Measurements from ENCODE around the gene ZER1. TPM values are rescaled to one million over a fixed set of nuclear protein-coding genes. Genes with fewer than 3 reads are reported as not detected.
A peak's percentile ranks its signal among the peaks of the same experiment; 100 is the strongest.

The ZER1 gene
- total and polyA plus RNA-seq, 2 of the 8 experiments (the other 6 are each of a cell fraction or from before 2014, with no cell fraction given): 20.5 to 26.6 TPM

DNA sequence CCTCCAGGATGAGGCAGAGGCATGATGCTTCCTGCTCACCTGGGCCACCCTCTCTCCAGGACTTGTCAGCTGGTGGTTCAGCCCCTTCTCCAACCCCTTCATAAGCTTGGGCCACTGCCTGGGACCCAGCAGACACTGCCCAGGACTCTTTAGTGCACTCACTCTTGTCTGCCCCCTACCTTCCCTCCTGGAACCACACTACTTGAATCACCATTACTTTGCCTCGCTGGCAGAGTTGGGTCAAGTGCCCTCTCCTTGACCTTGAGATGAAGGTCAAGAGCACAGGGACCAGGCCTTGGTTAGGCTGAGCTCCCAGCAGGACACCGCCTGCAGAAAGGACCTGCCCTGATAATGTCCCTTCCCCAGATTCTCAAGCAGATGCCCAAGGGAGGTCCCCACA, 38.1 kb upstream of the ZER1 start:
- H2AFZ ChIP-seq (ENCODE audit: low read length): no peak overlapping the region
- H3K36me3 ChIP-seq (ENCODE audit: control insufficient read depth in 2 of 4, insufficient read depth in 4 of 4, low read length in 3 of 4): peaks cover 2 to 10% (median 6%) of the 10 kb centered on the region in 4 experiments; a peak in 6 of 8 replicates
- H3K4me3 ChIP-seq (ENCODE audit: extremely low read depth in 1 of 4, insufficient read depth in 2 of 4, low read depth in 3 of 4, low read length in 4 of 4): no peak overlapping the region
- H3K79me1 ChIP-seq (ENCODE audit: low read depth, low read length): no peaks in the 10 kb centered on the region
- H4K8ac ChIP-seq (ENCODE audit: extremely low read depth, insufficient read depth, low read length): no peak overlapping the region
- no peaks in the 10 kb centered on the region for H3K23me2 ChIP-seq (ENCODE audit: low read depth, low read length)
- H2BK20ac ChIP-seq (ENCODE audit: low read length): no peak overlapping the region
- no peak overlapping the region for H2AK5ac ChIP-seq (ENCODE audit: low read depth, low read length)
- no peak overlapping the region for H4K91ac ChIP-seq (replicated peaks; ENCODE audit: insufficient read length, low read length)
- H3K23ac ChIP-seq (ENCODE audit: insufficient read length): no peak overlapping the region
- H3K27me3 ChIP-seq (replicated peaks in 1 of 4; ENCODE audit: control insufficient read depth in 3 of 4, extremely low read depth in 1 of 4, insufficient read depth in 3 of 4, low read length in 3 of 4): no peaks in the 10 kb centered on the region
- no peaks in the 10 kb centered on the region for H3K79me2 ChIP-seq (ENCODE audit: control insufficient read depth in 1 of 2, insufficient read depth in 2 of 2, low read length in 2 of 2)
- no peak overlapping the region for H3K27ac ChIP-seq (ENCODE audit: low read depth, low read length)
- H3K18ac ChIP-seq (ENCODE audit: extremely low read depth, low read length): no peak overlapping the region
- no peak overlapping the region for H2BK5ac ChIP-seq (ENCODE audit: low read depth, low read length)
- ChIA-PET POLR2A (ENCODE audit: partially characterized antibody) (interaction anchor here (0.5 to 4.6 kb wide), 10 partner anchors 10 to 130 kb away, joined by 3 to 37 read pairs (median 4); partner anchors contain the start of genes ENDOG and SPOUT1), CTCF (ENCODE audit: partially characterized antibody) (interaction anchor here (0.6 to 2.5 kb wide), 10 partner anchors 17 to 218 kb away, joined by 3 to 9 read pairs (median 3); partner anchors contain the start of genes PKN3 and SH3GLB2)
- no peak overlapping the region for H2BK120ac ChIP-seq (replicated peaks; ENCODE audit: low read depth, low read length)
- TF ChIP-seq, protein P1, sequence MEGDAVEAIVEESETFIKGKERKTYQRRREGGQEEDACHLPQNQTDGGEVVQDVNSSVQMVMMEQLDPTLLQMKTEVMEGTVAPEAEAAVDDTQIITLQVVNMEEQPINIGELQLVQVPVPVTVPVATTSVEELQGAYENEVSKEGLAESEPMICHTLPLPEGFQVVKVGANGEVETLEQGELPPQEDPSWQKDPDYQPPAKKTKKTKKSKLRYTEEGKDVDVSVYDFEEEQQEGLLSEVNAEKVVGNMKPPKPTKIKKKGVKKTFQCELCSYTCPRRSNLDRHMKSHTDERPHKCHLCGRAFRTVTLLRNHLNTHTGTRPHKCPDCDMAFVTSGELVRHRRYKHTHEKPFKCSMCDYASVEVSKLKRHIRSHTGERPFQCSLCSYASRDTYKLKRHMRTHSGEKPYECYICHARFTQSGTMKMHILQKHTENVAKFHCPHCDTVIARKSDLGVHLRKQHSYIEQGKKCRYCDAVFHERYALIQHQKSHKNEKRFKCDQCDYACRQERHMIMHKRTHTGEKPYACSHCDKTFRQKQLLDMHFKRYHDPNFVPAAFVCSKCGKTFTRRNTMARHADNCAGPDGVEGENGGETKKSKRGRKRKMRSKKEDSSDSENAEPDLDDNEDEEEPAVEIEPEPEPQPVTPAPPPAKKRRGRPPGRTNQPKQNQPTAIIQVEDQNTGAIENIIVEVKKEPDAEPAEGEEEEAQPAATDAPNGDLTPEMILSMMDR (IDR thresholded peaks at IDR 0.05; ENCODE audit: control extremely low read depth in 1 of 3, insufficient read depth in 1 of 3, low read depth in 1 of 3, low read length in 3 of 3): peak in 1 of 3 experiments; percentile 46; a peak in 2 of 4 replicates
- TF ChIP-seq TAF1 (IDR thresholded peaks at IDR 0.05; ENCODE audit: low read depth, low read length) (no peak), RAD21 (IDR thresholded peaks at IDR 0.05 in 1 of 2, conservative IDR thresholded peaks at IDR 0.05 in 1 of 2; ENCODE audit: low read depth in 2 of 2, low read length in 2 of 2) (peak in 1 of 2 experiments; percentile 26; a peak in 1 of 4 replicates)
- peaks cover 0 to 4% of the 10 kb centered on the region in 2 experiments for H4K20me1 ChIP-seq (replicated peaks in 1 of 2; ENCODE audit: control insufficient read depth in 1 of 2, insufficient read depth in 2 of 2, low read length in 2 of 2)
- no peak for DNase-seq (ENCODE audit: low read depth in 1 of 2, low spot score in 2 of 2)
- no peak overlapping the region for H2BK12ac ChIP-seq (ENCODE audit: low read depth, low read length)
- no peak overlapping the region for H2BK15ac ChIP-seq (ENCODE audit: low read length)
- no peak overlapping the region for H3K4ac ChIP-seq (replicated peaks; ENCODE audit: insufficient read length, low read depth, low read length)
- H3K14ac ChIP-seq (ENCODE audit: insufficient read length): no peak overlapping the region
- 81% methylated on average over 2 of the region's 2 CpGs; no CpG with 5 or more reads in 1 of the 2 experiments for WGBS, 2 experiments (ENCODE audit: extremely low coverage in 1 of 2, insufficient coverage in 1 of 2, insufficient read length in 1 of 2, insufficient replicate concordance in 2 of 2, low coverage in 1 of 2, low lambda C conversion rate in 2 of 2, missing lambda C conversion rate in 1 of 2)
- no peak overlapping the region for H3K4me2 ChIP-seq (ENCODE audit: insufficient read depth in 1 of 2, low read depth in 2 of 2, low read length in 2 of 2)
- no peak for FAIRE-seq
- no peak overlapping the region for H4K5ac ChIP-seq (ENCODE audit: insufficient read length, low read depth, low read length)
- H3K9ac ChIP-seq (replicated peaks in 1 of 4; ENCODE audit: extremely low read depth in 1 of 4, low read depth in 3 of 4, low read length in 3 of 4): no peak overlapping the region
- no peaks in the 10 kb centered on the region for H3K9me3 ChIP-seq (ENCODE audit: insufficient read depth in 2 of 2, low read depth in 1 of 2, low read length in 1 of 2)
- no peak overlapping the region for H3K56ac ChIP-seq (replicated peaks; ENCODE audit: insufficient read length, low read depth, low read length)
- H3K4me1 ChIP-seq (replicated peaks in 1 of 4; ENCODE audit: control insufficient read depth in 3 of 4, insufficient read depth in 4 of 4, low read length in 3 of 4): no peaks in the 10 kb centered on the region
